Activated T-helper 1 cell treated with anti-CD3 and anti-CD28 coated beads, Interleukin-12 subunit alpha, Interleukin-12 subunit beta, Interleukin-2, Interleukin-4 antibody, amounts not matched to agents 30 ng/mL and 10 ng/mL and 1 ng/mL, durations not matched to agents 14 hours and 24 hours and 36 hours (primary cell): ENCODE data around the gene C16orf86. TPM values are rescaled to one million over a fixed set of nuclear protein-coding genes. Genes with fewer than 3 reads are reported as not detected.

Source experiments
- DNase-seq: peaks from one replicate; pipeline ENCODE4 v3.0.0; 2021; ENCODE audit warnings: low spot score
- H3K27ac Mint-ChIP-seq: one replicate; pipeline ENCODE4 v1.8.0; 2021; ENCODE audit warnings: mild to moderate bottlenecking, mixed read lengths
- H3K27me3 Mint-ChIP-seq: one replicate; pipeline ENCODE4 v1.8.0; 2022; ENCODE audit warnings: mild to moderate bottlenecking, moderate library complexity, mixed read lengths; ENCODE audit not compliant: insufficient read depth
- H3K36me3 Mint-ChIP-seq: one replicate; pipeline ENCODE4 v1.8.0; 2021; ENCODE audit warnings: low read depth, mixed read lengths
- H3K4me1 Mint-ChIP-seq: one replicate; pipeline ENCODE4 v1.8.0; 2021; ENCODE audit warnings: low read depth, mixed read lengths
- H3K4me3 Mint-ChIP-seq: one replicate; pipeline ENCODE4 v1.8.0; 2021; ENCODE audit warnings: mild to moderate bottlenecking, moderate library complexity, mixed read lengths
- H3K9me3 Mint-ChIP-seq: one replicate; pipeline ENCODE4 v1.8.0; 2021; ENCODE audit warnings: mixed read lengths
- intact Hi-C: fragments of 100-400 bp; cut with micrococcal nuclease; formaldehyde crosslinking; loops from one replicate; pipeline ENCODE4 v1.15.1; 2024
- total RNA-seq: library from RNA; stranded (reverse); gene quantifications from 2 replicates; pipeline ENCODE4 v1.2.3, GENCODE V29; 2022

Gene C16orf86
- total RNA-seq, 1 donor from 2014 or later = 1.4 TPM

- Mint-ChIP-seq H3K9me3 (no peaks in the 10 kb centered on the region), H3K4me1 (peaks cover 11% of the 10 kb centered on the region), H3K27me3 (no peaks in the 10 kb centered on the region), H3K4me3 (no peak overlapping the region), H3K27ac (no peak overlapping the region), H3K36me3 (no peaks in the 10 kb centered on the region)
- DNase-seq = no peak
- intact Hi-C loops = loop anchor here (5.0 kb wide), 1 partner anchor 438 kb away; the partner anchor contains the start of gene TMEM208
Observed at GRCh38 chr16:67664871-67665270, 1.7 kb upstream of the C16orf86 start.

- Mint-ChIP-seq H3K9me3 (no peaks in the 10 kb centered on the region), H3K27ac (no peak overlapping the region), H3K36me3 (no peaks in the 10 kb centered on the region), H3K4me3 (peak overlapping the region; percentile 77), H3K4me1 (peaks cover 11% of the 10 kb centered on the region), H3K27me3 (no peaks in the 10 kb centered on the region)
- intact Hi-C loops = no loop called here
- DNase-seq = no peak
Observed at GRCh38 chr16:67665598-67665997, 1.0 kb upstream of the C16orf86 start.

GRCh38 chr16:67666032-67666551 lies 522 bp upstream of the C16orf86 start:
- no peaks in the 10 kb centered on the region for H3K9me3 Mint-ChIP-seq
- H3K4me3 Mint-ChIP-seq = peak overlapping the region; percentile 77
- peaks cover 10% of the 10 kb centered on the region for H3K4me1 Mint-ChIP-seq
- no peaks in the 10 kb centered on the region for H3K36me3 Mint-ChIP-seq
- intact Hi-C loops = no loop called here
- no peaks in the 10 kb centered on the region for H3K27me3 Mint-ChIP-seq
- peak overlapping the region; percentile 40 for H3K27ac Mint-ChIP-seq
- DNase-seq = no peak

- no peak for DNase-seq
- intact Hi-C loops = no loop called here
- H3K27me3 Mint-ChIP-seq = no peaks in the 10 kb centered on the region
- no peak overlapping the region for H3K27ac Mint-ChIP-seq
- no peaks in the 10 kb centered on the region for H3K9me3 Mint-ChIP-seq
- no peaks in the 10 kb centered on the region for H3K36me3 Mint-ChIP-seq
- peak overlapping the region; percentile 83 for H3K4me3 Mint-ChIP-seq
- H3K4me1 Mint-ChIP-seq = peaks cover 5% of the 10 kb centered on the region
Observed at GRCh38 chr16:67667453-67667816, 821 bp downstream of the C16orf86 start.

GRCh38 chr16:67667817-67668494 lies 1.3 kb downstream of the C16orf86 start:
- Mint-ChIP-seq H3K4me1 (peaks cover 5% of the 10 kb centered on the region), H3K27me3 (no peaks in the 10 kb centered on the region), H3K9me3 (no peaks in the 10 kb centered on the region), H3K36me3 (no peaks in the 10 kb centered on the region), H3K4me3 (peak overlapping the region; percentile 83), H3K27ac (no peak overlapping the region)
- DNase-seq = peak; percentile 76
- intact Hi-C loops = loop anchor here (1.0 to 2.0 kb wide), 5 partner anchors 8 to 147 kb away; partner anchors contain the start of genes ACD, CTCF, GFOD2 and PARD6A

- no peaks in the 10 kb centered on the region for H3K27me3 Mint-ChIP-seq
- H3K27ac Mint-ChIP-seq = no peak overlapping the region
- H3K4me1 Mint-ChIP-seq = peaks cover 5% of the 10 kb centered on the region
- DNase-seq = no peak
- no peak overlapping the region for H3K4me3 Mint-ChIP-seq
- no peaks in the 10 kb centered on the region for H3K36me3 Mint-ChIP-seq
- intact Hi-C loops = loop anchor here (1.0 to 2.0 kb wide), 5 partner anchors 8 to 147 kb away; partner anchors contain the start of genes ACD, CTCF, GFOD2 and PARD6A
- no peaks in the 10 kb centered on the region for H3K9me3 Mint-ChIP-seq
Observed at GRCh38 chr16:67668495-67669157, 2.0 kb downstream of the C16orf86 start.

GRCh38 chr16:67669499-67670101 lies 3.0 kb downstream of the C16orf86 start:
- Mint-ChIP-seq H3K4me1 (no peaks in the 10 kb centered on the region), H3K36me3 (no peaks in the 10 kb centered on the region), H3K27ac (no peak overlapping the region), H3K4me3 (no peak overlapping the region), H3K27me3 (no peaks in the 10 kb centered on the region), H3K9me3 (no peaks in the 10 kb centered on the region)
- no peak for DNase-seq
- intact Hi-C loops = loop anchor here (2.0 kb wide), 2 partner anchors 49 to 123 kb away; partner anchors contain the start of gene GFOD2

- no peaks in the 10 kb centered on the region for H3K9me3 Mint-ChIP-seq
- no peak overlapping the region for H3K4me3 Mint-ChIP-seq
- H3K36me3 Mint-ChIP-seq = no peaks in the 10 kb centered on the region
- no peaks in the 10 kb centered on the region for H3K4me1 Mint-ChIP-seq
- no peak overlapping the region for H3K27ac Mint-ChIP-seq
- no peaks in the 10 kb centered on the region for H3K27me3 Mint-ChIP-seq
- intact Hi-C loops = loop anchor here (1.0 to 2.0 kb wide), 2 partner anchors 144 to 256 kb away; no protein-coding TSS in a partner anchor
- no peak for DNase-seq
Observed at GRCh38 chr16:67672306-67672705, 5.7 kb downstream of the C16orf86 start.

- Mint-ChIP-seq H3K27ac (no peak overlapping the region), H3K4me3 (no peak overlapping the region), H3K9me3 (no peaks in the 10 kb centered on the region), H3K27me3 (no peaks in the 10 kb centered on the region), H3K4me1 (no peaks in the 10 kb centered on the region), H3K36me3 (no peaks in the 10 kb centered on the region)
- DNase-seq = no peak
- intact Hi-C loops = loop anchor here (1.0 to 2.0 kb wide), 2 partner anchors 143 to 256 kb away; no protein-coding TSS in a partner anchor
Observed at GRCh38 chr16:67672739-67673662, 6.4 kb downstream of the C16orf86 start.

GRCh38 chr16:67673712-67674580 lies 7.3 kb downstream of the C16orf86 start:
- no peaks in the 10 kb centered on the region for H3K9me3 Mint-ChIP-seq
- no peak overlapping the region for H3K4me3 Mint-ChIP-seq
- H3K27ac Mint-ChIP-seq = peak overlapping the region; percentile 12
- intact Hi-C loops = loop anchor here (2.0 kb wide), 1 partner anchor 255 kb away; no protein-coding TSS in a partner anchor
- DNase-seq = no peak
- H3K36me3 Mint-ChIP-seq = no peaks in the 10 kb centered on the region
- H3K4me1 Mint-ChIP-seq = no peaks in the 10 kb centered on the region
- no peaks in the 10 kb centered on the region for H3K27me3 Mint-ChIP-seq

- no peak overlapping the region for H3K27ac Mint-ChIP-seq
- no peaks in the 10 kb centered on the region for H3K36me3 Mint-ChIP-seq
- no peaks in the 10 kb centered on the region for H3K4me1 Mint-ChIP-seq
- intact Hi-C loops = no loop called here
- no peak for DNase-seq
- H3K9me3 Mint-ChIP-seq = no peaks in the 10 kb centered on the region
- H3K27me3 Mint-ChIP-seq = no peaks in the 10 kb centered on the region
- no peak overlapping the region for H3K4me3 Mint-ChIP-seq
Observed at GRCh38 chr16:67674851-67675578, 8.4 kb downstream of the C16orf86 start.
